Fibroblast of upper back skin (primary cell): ENCODE data around the gene ATRN.
A peak's percentile ranks its signal among the peaks of the same experiment; 100 is the strongest.
"Not testable (repeated sequence)": the region's sequence is repeated elsewhere in the genome, so short reads cannot be mapped to it uniquely, and the experiment has no call there.

ENCODE experiments used
- DNase-seq: peaks from one replicate; pipeline ENCODE4 v3.0.0-alpha.2; 2013

ATRN gene

DNA sequence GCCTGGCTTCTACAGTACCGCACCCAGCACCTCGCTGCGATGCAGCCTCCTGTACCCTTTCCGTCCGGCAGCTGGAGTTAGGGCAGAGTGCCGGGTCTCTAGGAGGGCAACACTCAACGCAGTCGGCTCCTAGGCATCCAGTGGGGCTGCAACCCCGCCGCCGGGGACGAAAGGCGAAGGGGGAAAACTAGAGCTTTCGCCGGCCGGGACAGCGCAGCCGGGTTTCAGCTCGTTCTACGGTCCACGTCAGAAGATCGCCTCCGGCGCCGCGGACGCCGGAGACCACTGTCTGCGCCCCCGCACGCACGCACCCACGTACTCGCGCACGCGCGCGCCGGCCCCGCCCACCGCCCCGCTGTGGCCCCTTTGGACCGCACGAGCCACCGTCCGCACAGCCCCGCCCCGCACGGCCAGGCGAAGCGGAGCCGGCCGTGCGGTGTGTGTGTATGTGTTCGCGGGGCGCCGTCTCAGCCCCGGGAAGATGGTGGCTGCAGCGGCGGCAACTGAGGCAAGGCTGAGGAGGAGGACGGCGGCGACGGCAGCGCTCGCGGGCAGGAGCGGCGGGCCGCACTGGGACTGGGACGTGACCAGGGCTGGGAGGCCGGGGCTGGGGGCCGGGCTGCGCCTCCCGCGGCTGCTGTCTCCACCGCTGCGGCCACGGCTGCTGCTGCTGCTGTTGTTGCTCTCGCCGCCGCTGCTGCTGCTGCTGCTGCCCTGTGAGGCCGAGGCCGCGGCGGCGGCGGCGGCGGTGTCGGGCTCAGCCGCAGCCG, at the start of gene ATRN:
ATRN (plus strand) TSS at position 392 of the 770 bp plus-strand sequence; CDS start at position 482, 90 bp downstream.
- DNase-seq = peak; percentile 89

DNA sequence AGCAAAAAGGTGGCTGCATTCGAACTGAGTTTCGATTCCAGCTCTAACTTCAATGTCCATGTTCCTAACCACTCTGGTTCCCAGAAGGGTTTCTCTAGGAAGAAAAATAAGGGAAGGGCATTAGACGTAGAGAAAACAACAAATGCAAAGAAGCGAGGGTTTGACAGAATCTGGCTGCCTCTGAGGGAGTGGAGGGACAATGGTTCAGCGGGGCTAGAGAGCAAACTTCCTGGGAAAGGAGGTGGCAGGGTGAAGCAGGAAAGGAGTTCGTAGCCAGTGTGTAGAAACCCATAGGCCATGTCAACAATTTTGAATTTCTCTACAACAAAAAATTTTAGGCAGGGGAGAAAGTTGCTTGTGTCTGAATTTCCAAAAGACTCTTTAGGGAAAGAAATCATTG, 48.8 kb upstream of the ATRN start:
- DNase-seq = no peak

DNA sequence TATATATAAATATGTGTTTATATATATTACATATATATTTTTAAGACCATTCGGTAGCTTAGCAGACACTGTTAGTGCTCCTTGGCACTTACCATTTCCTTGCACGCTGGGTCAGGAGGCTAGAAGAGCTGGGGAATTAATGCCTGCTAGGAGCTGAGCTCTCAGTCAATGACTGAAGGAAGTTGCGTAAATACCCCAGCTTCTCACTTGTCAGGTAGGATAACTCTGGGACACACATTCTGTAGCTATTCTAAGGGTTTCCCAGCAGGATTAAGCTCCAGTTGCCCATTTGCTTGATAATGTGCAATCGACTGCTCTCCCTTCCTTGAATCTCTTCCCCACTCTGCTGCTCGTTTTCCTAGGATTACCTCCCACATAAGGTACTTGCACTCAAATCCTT, 47.7 kb upstream of the ATRN start:
- DNase-seq = no peak

DNA sequence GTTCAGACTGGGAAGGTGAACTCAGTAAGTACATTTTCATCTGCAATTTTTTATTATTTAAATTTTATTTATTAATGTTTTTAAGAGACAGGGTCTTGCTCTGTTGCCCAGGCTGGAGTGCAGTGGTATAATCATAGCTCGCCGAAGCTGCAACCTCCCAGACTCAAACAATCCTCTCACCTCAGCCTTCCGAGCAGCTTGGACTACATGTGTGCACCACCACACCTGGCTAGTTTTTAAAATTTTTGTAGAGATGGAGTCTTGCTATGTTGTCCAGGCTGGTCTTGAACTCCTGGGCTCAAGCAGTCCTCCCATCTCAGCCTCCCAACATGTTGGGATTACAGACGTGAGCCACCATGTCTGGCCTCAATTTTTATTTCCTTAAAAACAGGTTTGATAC, 44.1 kb upstream of the ATRN start:
- not testable (repeated sequence) for DNase-seq

DNA sequence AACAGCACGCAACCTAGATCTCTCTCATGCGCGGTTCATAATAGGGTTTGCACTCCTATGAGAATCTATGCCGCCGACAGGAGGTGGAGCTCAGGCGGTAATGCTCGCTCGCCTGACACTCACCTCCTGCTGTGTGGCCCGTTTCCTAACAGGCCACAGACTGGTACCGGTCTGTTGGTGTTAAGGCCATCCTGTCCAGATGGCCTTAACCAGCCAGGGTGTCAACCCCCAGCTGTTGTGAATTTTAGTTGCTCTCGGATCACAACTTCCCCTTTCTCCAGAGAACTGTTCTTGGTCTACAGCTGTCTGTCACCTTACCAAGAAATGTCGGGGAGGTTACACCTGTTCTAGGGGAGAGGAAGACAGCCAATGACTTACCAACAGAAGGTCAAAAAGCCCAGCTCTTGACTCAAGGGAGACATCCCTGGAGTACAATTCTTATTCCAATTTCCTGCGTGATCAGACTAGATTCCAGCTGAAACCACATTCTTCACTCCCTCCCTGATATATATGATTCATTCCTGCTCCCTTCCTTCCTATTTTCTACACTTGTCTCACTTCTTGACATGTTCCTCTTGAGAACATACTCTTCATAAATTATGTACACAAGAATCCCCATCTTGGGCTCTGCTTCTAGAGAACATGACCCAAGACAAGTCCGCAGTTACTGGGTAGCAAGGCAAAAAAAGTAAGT, 40.3 kb upstream of the ATRN start:
- DNase-seq = no peak

DNA sequence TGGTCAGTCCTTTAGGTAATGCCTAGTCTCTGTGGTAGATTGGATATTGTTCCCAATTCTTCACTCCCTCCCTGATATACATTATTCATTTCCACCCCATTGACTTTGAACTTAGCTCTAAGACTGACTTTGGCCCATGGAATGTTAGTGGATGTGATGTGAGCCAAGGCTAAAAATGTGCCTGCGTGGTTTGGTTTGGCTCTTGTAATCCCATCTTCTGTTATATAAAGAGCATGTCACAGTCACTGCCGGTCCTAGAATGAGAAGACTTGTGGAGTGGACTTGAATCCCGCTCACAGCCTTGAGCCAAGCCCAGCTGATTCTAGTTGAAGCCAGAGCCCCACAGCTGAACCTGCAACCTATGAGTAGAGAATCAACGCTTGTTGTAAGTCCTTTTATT, 39.7 kb upstream of the ATRN start:
- DNase-seq = no peak

DNA sequence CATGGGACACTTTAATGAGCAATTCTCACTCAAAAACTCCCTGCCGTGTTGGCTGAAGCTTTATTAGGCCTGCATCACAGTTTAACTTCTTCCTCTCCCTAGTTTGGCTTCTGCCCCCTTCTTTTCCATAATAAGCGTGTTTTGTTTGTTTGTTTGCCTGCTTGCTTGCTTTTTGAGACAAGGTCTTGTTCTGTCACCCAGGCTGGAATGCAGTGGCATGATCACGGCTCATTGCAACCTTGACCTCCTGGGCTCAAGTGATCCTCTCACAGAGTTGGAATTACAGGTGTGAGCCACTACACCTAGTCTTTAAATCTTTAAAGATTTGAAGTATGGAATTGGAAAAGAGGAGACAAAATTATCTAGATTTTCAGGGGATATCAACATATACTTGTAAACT, 38.0 kb upstream of the ATRN start:
- no peak for DNase-seq

DNA sequence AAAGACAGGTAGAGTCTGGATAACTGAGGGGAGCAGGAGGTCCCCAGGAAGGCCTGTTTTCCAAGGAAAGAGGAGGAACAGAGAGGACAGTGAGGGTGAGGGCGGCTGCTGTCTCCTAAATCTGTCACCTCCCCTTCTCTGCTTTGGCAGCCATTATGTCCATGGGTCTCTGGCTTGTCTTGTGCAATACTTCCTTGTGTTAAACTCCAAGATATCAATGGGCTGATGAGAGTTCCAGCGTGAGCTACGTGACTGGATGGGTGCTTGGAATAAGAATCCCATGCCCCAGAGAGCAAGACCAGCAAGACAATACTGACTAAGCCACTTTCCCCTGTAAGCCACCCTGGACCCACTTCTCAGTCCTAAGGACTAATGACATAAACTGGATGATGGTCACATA, 37.1 kb upstream of the ATRN start:
- DNase-seq = no peak

DNA sequence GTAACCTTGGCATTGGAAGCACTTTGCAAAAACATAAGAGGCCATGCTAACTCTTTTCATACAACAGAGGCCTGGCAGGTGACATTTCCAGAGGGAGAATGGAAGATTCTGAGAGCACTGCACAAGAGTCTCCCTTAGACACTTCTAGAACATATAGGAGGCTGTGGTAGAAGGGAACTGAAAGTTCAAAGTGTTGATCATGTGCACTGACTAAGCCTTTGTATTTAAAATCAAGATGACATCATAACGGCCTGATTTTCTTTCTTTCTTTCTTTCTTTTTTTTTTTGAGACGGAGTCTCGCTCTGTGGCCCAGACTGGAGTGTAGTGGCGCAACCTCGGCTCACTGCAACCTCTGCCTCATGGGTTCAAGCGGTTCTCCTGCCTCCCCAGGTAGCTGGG, 36.6 kb upstream of the ATRN start:
- DNase-seq = no peak

DNA sequence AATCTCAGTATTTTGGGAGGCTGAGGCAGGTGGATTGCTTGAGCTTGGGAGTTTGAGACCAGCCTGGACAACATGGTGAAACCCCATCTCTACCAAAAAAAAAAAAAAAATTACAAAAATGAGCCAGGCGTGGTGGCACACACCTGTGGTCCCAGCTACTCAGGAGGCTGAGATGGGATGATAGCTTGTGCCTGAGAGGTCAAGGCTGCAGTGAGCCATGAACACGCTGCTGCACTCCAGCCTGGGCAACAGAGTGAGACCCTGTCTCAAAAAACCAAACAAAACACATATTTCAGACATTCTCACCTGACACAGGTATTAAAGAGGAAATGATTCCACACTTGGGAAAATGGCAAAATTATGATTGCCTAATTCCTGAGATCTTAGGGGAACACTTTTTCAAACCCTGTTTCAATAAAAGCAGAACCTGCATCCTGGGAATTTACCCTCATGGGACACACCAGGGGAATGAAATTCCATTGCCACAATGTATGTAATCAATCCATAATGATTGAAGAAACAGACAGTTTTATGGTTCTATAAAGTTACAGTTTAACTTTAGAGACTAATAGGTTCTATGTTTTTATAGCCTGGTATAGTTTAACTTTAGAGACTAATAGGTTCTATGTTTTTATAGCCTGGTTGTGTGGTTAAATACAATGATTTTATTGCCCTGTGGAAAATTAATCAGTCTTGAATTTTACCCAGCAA, 33.8 kb upstream of the ATRN start:
- DNase-seq = no peak

DNA sequence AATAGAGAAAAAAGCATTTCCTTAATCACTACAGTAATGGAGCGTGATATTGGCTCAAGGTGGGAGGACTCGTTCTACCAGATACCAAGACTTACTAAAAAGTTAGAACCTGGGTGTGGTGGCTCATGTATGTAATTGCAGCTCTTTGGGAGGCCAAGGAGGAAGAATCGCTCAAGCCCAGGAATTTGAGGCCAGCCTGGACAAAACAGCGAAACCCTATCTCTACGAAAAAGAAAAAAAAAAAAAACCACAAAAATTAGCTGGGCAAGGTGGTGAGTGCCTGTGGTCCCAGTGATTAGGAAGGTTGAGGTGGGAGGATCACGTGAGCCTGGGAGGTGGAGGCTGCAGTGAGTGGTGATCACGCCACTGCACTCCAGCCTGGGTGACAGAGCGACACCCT, 24.0 kb upstream of the ATRN start:
- DNase-seq = no peak

DNA sequence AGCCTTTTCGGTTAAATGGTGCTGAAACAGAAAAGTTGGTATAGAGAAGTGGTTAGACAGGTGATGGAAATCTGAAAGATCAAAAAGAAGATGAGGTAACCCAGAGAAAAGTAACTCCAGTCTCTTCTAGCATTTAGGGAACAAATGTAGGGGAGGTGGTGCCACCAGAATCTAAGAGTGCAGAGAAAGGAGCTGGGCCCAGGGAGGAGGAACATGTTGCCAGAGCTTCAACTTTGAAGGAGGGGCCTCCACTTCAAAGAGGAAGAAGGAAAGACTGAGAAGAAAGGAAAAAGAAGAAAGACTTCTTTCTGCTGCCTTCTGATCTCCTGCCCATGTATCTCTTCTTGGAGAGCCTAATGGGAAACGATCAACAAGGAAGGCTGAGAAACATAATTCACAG, 23.5 kb upstream of the ATRN start:
- no peak for DNase-seq

DNA sequence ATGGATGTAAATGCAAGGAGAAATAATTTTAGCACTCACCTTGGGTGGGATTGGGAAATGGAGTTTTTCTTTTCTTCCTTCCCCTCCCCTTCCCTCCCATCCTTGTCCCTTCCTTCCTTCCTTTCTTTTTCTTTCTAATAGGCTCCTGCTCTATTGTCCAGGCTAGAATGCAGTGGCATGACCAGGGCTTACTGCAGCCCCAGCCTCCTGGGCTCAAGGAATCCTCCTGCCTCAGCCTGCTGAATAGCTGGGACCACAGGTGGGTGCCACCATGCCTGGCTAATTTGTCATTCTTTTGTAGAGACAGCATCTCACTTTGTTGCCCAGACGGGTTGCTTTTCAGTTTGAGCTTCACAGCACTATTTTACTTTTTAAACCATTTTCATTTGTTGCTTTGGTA, 21.5 kb upstream of the ATRN start:
- DNase-seq = no peak

DNA sequence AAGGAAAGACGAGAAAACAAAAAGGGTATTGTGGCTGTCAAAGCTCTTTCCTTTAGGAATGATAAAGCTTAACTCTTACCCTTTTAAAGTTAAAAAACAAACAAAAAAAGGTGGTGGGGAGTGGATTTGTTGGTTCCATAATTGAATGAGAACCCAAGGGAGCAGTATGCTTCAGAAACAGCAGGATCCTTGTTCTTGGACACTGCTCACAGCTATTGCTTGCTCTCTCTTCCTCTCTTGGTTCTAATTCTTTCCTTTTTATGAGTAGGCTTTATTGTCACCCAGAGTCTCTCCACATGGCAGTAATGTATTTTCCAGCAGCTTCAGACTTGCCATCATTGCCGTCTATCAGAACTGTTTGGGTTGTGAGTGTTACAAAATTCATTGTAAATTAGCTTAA, 18.7 kb upstream of the ATRN start:
- DNase-seq = no peak

DNA sequence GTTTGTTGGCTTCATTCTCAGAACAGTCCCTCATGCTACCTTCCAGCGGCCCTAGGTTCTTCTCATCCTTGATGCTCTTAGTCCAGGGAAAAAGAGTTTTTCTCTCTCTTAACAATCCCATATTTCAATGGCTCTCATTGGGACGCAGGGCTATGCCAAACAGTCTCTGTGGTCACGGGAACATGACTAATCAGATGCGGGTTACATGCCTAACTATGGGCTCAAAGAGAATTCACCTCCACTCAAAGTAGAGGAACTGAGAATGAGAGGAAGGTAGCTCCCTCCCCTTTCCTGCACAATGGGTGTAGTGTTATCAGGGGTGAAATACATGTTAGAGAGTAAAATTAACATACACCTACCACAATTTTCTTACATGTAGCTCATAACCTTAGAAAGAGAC, 18.1 kb upstream of the ATRN start:
- DNase-seq = no peak

DNA sequence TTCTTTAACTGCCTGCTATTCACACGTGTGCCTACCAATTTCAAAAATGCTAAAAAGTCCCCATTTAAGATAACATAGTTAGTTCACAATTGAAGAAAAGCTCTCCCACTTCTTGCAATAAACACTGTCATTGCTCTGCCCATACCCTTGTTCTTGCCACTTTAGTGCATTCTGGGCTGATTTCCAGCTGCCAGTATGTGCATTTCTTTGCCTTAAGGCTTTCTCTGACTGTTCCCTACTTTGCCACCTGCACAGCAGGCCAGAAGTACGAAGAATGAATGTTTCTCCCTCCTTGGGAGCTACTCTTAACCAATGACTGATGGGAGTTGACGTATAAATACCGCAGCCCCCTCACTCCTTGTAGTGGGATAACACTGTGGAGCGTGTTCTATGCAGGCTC, 16.0 kb upstream of the ATRN start:
- DNase-seq = no peak

DNA sequence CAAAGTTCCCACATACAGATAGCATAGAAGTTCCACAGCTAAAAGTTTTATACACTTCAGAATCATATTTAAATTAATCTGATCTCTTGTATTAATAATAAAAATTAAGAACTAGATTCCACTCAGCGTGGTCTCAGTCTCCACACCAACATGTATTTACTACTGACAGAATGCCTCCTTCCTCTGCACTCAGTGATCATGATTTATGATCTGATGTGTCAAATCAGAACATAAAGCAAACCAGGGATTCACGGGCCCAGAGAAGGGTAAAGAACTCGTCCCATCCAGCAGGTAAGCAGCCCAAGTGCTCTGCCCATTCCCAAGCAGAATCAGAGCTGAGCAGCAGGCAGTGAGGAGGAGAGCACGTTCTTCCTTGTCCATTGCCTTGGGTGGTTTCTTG, 14.2 kb upstream of the ATRN start:
- DNase-seq = no peak

DNA sequence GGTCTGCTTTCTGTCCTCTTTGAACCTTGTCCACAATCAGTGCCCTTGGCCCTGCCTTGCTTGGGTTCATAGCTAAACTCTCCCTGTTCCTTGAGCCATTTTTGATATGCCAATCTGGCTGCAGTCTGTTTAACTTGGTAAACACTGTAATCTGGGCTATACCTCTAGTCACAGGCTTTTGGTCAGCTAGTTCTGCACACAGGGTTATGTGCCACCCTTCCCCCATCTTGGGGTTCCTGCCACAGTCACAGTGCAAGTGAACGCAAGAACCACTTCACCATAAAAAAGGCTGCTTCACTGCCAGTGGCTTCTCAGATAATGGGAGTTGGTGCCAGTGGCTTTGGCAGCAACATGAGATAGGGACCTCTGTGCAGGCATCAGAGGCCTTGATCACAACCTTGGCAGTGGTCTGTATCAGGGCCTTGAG, 10.9 kb upstream of the ATRN start:
- no peak for DNase-seq

DNA sequence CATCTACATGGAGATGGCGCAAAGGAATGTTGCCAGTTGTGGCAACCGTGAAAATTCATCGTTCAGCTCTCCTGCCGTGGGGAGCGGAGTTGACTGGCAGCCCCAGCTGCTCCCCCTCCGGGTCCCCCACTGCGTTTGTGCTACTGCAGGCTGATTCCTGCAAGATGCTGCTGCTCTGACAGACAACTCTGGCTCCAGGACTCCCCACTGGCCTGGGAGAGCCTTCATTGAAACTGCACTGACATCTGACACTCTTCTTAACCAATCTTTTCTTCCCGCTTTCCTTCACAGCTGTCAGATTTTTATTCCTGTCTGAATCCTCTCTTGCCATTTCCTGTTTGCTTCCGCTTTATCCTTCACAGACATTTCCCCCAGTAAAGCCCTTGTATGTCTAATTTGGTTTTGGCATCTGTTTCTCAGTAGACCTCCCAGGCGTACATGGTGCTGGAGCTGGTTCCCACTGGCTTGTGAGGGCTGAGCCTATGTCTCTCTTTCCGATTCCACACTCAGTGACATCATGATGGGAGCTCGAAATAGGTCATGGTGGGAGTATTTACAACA, 9.5 kb upstream of the ATRN start:
- DNase-seq = peak; percentile 43

DNA sequence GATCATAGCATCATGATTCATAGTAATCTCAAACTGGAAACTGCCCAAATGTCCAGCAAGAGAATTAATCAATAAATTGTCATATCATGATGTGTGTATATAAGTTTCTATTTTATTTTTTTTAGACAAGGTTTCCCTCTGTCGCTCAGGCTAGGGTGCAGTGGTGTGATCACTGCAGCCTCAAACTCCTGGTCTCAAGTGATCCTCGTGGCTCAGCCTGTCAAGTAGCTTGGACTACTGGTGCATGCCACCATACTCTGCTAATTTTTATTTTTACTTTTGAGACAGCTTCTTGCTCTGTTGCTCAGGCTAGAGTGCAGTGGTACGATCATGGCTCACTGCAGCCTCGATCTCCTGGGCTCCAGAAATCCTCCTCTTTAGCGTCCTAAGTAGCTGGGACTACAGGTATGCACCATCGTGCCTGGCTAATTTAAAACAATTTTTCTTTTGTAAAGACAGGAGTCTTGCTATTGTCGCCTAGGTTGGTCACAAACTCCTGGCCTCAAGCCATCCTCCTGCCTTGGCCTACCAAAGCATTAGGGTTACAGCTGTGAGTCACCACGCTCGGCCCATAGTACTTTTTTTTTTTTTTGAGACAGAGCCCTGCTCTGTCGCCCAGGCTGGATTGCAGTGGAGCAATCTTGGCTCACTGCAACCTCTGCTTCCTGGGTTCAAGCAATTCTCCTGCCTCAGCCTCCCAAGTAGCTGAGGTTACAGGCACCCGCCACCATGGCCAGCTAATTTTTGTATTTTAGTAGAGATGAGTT, 8.7 kb upstream of the ATRN start:
- DNase-seq = peak; percentile 6

DNA sequence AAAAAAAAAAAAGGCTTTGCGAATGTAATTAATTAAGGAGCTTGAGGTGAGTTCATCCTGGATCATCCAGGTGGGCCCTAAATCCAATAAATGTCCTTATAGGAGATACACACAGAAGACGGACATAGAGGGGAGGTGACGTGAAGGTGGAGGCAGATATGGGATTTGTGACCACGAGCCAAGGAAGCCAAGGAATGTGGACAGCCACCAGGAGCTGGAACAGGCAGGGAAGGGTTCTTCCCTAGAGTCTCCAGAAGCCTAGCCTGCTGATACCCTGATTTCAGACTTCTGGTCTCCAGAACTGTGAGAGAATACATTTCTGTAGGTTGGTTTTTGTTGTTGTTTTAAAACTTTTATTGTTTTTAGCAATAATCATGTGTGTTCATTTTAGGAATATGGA, 6.7 kb upstream of the ATRN start:
- no peak for DNase-seq

DNA sequence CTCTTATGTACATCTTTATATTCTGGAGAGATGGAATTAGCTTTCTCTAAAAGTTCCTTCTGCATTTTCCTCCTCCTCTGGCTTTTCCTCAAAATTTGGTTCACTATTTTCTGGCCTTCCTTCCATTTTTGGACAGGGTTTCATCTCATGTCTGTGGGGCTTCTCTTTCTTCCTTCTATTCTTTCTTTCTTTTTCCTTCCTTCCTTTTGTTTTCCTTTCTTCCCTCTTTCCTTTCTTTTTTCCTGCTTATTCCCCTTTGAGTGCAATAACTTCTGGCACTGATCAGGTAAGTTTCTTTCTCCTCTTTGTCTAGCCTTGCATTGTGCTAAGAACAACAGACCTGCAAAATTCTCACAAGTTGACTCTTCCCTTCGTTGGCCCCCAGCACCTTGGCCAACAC, 5.5 kb upstream of the ATRN start:
- DNase-seq = no peak

DNA sequence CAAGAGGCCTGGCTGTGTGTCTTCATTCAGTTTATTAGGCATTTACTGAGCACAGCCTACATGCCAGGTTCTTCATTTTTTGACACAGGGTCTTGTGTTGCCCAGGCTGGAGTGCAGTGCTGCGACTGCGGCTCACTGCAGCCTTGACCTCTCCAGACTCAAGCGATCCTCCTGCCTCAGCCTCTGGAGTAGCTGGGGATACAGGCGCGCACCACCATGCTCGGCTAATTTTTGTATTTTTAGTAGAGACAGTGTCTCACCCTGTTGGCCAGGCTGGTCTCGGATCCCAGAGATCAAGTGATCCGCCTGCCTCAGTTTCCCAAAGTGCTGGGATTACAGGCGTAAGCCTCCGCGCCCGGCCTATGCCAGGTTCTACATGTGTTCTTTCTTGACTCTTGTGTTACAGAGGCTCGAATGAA, 601 bp upstream of the ATRN start:
- DNase-seq = no peak
